ENCODE results near the gene ADGRE1.

Gene ADGRE1

DNA sequence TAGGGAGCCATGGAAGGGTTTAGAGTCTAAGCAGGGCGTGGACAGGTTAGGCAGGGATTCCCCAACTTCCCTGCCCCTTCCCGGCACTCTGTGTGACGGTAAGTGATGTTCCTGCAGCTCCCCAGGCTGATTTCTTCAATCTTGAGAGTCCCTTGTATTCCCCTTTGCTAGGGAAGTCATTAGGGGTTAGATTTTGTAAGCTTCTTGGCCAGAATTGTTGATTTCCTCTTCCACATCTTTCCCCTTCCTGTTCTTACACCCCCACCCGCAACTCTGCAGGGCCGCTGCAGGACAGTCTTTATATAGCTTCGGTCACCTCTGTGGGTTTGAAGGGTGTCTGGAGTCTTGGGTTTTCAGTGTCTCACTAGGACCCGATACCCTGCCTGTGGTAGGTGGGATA is 10.6 kb upstream of the ADGRE1 start:
- DNase-seq, result no peak

DNA sequence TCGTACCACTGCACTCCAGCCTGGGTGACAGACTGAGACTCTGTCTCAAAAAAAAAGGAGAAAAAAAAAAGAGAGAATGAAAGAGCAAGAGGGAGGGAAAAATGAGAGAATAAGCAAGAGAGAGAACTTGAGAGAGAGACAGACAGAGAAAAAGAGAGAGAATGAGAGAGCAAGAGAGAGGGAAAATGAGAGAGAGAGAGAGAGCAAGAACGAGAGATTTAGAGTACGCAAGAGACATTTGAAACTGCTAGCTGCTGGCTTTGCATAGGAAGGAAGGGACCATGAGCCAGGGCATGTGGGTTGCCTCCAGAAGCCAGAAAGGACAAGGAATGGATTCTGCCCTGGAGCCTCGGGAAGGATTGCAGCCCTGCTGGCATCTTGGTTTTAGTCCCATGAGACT is 9.6 kb upstream of the ADGRE1 start:
- no peak for DNase-seq

DNA sequence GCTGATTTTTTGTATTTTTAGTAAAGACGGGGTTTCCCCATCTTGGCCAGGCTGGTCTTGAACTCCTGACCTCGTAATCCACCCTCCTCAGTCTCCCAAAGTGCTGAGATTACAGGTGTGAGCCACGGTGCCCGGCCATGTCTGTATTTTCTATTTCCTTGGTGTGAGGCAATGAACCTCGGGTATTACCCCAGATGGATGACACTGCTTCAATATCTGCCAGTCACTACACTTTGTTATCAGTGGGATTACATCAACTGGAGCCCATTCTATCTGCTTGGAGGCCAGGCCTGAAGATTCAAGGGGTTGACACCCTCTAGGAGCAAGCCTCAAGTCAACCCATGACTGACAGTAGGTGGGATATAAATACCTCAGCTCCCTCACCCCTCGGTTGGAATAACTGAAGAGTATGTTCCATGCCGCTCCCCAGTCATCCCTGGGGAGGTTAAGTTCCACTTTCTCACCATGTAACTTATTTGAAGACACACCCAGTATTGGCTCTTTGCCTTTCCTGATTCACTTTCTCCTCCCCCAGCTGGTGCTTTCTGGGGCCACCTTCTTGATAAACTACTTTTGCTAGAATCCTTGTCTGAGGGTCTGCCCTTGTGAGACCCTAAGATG is 992 bp upstream of the ADGRE1 start:
- no peak for DNase-seq

DNA sequence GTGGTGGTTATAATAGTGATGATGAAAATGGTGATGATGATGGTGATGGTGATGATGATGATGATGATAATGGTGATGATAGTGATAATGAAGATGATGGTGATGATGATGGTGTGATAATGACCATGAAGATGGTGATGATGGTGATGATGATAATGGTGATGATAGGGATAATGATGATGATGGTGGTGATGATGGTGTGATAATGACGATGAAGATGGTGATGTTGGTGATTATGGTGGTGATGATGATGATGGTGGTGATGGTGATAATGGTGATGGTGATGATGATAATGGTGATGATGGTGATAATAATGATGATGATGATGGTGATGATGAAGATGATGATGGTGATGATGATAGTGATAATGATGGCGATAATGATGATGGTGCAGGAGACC is 1.6 kb downstream of the ADGRE1 start:
- no peak for DNase-seq

DNA sequence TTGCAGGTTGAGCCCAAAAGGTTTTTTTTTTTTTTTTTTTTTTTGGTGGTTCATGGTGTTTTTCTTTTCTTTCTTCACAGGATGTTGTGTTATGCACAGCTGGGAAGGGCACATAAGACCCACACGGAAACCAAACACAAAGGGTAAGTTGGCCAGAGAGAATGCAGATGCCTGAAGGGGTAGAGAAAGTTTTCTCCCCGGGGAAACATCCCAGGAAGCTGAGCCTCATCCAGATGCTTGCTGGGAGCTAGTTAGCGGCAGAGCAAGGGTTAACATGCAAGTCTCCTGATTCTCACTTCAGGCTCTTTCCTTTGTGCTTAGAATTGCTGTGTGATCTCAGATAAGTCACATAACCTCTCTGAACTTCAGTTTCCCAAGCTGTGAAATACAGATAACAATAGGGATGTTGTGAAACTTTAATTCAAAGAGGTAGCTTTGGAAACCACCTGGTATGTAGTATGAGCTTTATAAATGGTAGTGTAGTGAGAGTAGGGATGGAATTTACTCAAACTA is 3.1 kb downstream of the ADGRE1 start:
- DNase-seq, result peak in 1 of 5 donors; percentile 53

DNA sequence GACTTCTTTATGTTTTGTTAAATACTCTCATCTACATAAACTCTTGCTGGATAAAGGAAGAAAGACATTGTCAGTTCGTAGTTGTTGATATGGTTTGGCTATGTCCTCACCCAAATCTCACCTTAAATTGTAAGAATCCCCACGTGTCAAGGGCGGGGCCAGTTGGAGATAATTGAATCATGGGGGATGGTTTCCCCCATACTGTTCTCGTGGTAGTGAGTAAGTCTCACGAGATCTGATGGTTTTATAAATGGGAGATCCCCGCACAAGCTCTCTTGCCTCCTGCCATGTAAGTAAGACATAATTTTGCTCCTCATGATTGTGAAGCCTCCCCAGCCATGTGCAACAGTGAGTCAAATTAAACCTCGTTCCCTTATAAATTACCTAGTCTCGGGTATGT is 3.6 kb downstream of the ADGRE1 start:
- DNase-seq, result peak in 2 of 5 donors; percentile 12 to 49

DNA sequence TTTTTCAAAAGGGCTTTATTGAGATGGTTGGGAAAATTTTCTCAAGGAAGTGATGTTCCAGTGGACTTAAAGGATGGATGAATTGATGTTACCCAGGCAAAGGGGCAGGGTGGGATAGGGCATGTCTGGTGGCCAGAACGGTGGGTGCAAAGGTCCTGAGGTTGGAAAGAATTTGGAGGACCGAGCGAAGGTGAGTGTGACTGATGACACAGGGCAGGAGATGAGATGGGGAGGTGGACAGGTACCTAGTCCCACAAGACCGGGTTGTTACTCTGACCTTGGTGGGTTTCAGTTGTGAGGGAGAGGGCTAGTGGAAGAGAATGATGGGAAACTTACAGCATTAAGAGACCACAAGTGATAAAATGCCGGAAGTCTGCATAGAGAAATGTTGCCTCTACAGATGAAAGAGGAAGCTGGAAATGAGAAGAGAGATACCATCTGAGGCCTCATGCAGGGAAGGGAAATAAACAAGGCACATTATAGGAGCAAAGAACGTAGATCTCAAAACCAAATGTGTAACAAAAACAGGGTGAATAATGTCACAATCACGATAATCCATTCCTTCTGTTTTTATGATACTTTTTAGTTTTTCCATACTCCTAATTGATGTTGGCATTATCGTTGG is 4.5 kb downstream of the ADGRE1 start:
- DNase-seq, result peak in 1 of 5 donors; percentile 41

DNA sequence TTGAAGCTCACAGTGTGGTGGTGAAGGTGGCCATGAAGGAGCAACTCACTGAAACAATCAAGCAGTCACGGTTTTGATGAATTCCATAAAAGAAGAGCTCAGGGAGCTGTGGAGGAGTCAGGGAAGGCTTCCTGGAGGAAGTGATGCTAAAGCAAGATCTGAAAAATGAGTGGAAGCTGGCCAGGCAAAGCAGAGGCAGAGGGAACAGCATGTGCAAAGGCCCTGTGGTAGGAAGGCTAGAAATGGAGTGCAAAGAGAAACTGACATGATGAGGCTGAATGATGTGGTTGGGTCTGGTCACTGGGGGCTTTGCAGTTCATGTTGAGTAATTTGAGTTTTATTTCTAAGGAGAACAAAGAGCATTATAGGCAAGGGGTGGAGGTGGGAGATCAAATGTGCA is 6.9 kb downstream of the ADGRE1 start:
- no peak for DNase-seq

DNA sequence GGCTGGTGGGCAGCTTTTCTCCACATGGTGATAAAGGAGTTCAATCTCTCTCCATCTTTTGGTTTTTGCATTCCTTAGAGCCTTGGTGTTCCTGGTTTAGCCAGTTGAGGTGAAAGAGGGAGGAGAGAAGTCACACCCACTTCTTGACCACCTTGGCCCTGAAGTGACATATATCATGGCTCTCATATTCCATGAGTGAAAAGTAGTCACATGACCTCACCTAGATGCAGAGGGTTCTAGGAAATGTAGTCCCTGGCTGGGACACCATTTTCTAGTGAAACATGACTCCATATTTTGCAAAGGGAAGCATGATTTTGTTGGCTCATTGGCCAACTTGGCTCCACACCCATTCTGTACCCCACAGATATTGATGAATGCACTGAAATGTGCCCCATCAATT is 16.1 kb downstream of the ADGRE1 start:
- DNase-seq, result no peak

DNA sequence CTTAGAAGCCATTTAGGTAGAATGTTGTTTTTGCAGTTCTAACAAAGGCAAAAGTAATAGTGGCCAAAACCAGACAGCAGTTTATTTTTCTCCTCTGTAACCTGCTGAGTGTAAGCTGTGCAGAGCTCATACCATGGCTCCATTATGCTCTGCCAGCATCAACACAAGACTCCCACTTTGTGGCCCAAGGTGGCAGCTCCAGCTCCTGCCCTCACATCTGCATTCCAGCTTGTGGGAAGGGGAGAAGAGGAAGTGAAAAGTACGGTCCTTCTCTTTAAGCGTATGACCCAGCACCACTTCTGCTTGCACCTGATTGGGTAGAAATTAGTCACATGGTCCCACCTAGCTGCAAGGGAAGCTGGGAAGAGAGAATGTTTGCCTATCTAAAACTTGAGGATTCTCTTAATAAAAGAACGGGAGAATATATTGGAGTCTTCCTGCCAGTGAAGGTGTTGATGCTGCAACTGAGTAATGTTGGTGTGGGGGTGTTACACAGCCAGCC is 19.2 kb downstream of the ADGRE1 start:
- DNase-seq, result no peak

DNA sequence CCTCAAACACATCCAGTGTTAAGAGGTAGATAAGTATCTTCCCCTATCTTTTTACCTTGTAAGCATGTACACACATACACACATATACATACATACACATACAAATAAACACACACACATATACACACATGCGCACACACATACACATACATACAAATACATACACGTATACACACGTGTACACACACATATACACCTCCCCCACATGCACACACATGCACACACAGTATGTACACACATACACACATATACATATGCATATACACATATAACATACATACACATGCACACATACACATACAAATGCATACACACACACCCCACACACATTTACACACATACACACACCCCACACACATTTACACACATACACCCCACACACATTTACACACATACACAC is 24.1 kb downstream of the ADGRE1 start:
- no peak for DNase-seq

DNA sequence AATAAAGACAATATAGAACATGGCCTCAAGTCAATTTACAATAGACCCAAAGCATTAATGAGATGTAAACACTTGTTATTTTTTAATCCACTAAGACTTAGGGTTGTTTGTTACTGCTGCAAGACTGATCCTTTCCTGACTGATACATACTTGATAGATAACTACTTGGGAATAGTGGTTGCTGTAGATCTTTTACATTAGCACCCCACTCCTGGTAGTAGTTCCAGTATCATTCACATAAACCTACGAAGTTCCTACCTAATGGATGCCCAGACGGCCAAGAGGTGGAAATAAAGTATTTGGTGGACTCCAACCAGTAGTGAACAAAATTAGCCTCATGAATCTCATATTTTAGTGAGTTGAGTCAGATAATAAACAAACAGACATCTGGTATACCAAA is 26.9 kb downstream of the ADGRE1 start:
- DNase-seq, result no peak

DNA sequence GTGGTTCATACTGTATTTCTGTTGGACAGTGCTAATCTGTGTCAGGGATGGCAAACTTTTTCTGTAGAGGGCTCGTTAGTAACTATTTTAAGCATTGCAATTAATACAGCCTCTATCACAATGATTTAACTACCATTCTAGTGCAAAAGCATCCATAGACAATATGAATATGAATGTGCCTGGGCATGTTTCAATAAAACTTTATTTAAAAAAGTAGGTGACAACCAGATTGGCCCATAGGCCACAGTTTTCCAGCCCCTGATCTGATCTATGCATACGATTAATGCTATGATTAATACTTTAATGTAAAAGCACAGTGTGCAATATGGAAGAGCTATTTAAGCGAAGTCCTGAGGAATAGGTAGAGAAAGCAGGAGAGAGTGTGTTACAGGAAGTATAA is 29.6 kb downstream of the ADGRE1 start:
- no peak for DNase-seq

DNA sequence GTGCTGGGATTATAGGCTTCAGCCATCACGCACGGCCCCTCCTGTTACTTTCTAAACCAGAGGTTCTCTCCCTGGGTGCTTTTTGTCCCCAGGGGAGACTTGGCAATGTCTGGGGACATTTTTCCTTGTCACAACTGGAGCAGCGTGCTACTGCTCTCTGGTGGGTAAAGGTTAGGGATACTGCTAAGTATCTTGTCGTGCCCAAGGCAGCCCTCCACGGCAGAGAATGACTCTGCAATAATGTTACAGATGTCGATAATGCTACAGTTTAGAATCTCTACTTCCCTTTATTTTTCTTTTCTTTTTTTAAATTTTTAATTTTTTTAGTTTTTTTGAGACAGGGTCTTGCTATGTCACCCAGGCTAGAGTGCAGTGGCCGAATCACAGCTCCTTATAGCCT is 38.0 kb downstream of the ADGRE1 start:
- no peak for DNase-seq

DNA sequence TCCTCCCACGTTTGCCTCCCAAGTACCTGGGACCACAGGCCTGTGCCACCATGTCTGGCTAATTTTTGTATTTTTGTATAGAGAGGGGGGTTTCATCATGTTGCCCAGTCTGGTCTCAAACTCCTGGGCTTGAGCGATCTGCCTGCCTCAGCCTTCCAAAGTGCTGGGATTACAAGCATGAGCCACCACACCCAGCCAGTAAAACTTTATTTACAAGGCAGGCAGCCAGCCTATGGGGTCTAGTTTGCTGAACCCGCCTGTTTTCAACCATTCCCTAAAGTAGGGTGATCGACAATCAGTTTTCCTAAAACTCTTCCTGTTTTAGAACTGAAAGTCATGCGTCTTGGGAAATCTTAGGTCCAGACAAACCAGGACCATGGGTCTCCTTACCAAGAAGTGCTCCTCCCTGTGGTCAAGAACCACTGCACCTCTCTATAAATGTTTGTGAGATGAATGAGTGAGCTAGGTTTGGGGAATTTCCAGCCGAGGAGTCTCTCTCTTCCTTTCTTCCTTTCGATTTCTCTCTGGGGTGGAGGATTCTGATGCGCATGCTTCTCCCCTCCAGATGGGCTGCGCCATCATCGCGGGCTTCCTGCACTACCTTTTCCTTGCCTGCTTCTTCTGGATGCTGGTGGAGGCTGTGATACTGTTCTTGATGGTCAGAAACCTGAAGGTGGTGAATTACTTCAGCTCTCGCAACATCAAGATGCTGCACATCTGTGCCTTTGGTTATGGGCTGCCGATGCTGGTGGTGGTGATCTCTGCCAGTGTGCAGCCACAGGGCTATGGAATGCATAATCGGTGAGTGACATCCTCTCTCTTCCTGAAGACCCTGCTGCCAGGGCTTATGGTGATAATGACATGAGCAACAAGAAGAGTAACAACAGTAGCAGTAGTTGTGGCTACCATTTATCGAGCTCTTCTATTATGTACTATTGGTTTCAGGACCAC is 38.7 kb downstream of the ADGRE1 start:
- DNase-seq, result peak in 2 of 5 donors; percentile 11 to 36

DNA sequence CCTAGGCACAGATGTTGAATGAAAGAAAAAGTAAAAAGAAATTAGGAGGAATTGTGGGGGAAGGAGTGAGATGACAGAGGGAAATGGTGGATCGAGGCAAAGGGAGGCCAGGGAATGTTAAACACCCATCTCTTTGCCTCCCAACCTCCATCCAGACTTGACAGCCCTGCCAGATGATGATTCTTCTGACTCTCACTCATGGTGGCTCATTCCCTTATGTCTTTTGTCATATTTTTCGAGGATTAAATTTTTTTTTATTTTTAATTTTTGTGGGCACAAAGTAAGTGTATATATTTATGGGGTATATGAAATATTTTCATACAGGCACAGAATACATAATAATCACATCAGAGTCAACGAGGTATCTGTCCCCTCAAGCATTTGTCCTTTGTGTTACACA is 42.8 kb downstream of the ADGRE1 start:
- no peak for DNase-seq

DNA sequence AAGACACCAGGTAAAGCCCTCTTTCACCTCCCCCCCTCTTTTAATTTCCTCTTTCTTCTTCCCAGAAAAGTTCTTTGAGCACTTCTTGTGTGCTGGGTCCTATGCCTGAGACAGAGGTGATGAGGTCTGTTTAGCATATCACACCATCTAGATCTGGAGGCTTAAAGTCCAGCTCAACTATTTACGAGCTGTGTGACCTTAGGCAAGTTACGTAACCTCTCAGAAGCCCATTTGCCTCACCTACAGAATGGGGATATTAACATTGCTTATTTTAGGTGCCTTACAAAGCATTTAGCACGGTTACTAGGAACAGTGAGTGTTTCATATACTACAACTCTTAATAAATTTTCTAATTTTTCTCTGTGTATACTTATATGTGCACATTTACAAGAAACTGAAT is 47.7 kb downstream of the ADGRE1 start:
- DNase-seq, result no peak

DNA sequence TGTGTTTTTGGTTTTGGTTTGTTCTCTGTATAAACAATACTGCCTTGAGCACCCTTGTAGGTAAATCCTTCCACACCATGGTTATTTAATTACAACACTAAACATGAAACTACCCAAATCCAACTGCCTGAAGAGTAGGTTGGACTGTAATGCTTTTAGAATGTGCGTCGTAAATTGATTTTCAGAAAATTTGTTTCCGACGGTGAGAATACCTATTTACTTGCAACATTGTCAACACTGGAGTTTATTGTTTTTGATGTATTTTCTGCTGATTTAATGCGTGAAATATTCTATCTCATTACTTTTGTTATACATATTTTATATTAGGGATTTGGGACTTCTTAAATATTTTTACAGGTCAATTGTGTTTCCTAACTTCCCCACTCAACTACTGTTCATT is 48.2 kb downstream of the ADGRE1 start:
- DNase-seq, result no peak

DNA sequence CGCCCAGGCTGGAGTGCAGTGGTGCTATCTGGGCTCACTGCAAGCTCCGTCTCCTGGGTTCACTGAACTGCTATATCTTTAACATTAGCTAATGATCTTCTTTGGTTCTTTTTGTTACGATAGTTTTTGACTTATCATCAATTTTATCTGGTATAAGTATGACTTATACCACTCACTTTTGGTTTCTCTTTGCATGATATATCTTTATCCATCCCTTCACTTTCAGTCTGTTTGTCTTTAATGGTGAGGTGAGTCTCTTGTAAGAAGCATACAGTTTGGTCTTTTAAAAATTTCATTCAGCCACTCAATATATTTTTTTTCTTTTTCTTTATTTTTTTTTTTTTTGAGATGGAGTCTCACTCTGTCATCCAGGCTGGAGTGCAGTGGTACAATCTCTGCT is 58.4 kb downstream of the ADGRE1 start:
- DNase-seq, result peak in 1 of 5 donors; percentile 40

DNA sequence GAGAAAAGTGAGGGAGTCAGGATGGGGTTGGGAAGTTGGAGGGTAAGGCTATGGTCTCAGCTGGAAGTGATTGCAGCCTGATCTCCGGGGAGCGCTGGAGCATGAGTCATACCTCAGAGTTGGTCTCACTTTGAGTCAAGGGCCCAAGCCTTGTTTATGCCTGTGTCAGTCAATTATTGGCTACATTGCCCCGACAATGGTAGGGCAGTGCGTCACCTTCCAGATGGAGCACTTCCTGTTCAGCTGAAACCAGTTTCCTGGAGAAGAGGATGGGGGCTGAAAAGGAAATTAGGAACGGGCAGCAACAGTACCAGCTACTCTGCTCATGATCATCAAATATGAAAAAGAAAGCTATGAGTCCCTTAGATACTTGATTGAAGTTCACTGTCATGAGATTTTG is 60.4 kb downstream of the ADGRE1 start:
- peak in 1 of 5 donors; percentile 82 for DNase-seq

DNA sequence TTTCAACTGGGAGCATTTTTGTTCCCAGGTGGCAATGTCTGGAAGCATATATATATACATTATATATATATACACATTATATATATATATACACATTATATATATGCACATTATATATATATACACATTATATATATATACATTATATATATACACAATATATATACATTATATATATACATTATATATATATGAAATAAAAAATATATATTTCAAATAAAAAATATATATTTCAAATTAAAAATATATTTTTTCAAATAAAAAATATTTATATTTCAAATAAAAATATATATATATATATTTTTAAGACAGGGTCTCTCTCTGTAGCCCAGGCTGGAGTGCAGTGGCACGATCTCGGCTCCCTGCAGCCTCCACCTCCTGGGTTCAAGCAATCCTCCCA is 61.5 kb downstream of the ADGRE1 start:
- no peak for DNase-seq

DNA sequence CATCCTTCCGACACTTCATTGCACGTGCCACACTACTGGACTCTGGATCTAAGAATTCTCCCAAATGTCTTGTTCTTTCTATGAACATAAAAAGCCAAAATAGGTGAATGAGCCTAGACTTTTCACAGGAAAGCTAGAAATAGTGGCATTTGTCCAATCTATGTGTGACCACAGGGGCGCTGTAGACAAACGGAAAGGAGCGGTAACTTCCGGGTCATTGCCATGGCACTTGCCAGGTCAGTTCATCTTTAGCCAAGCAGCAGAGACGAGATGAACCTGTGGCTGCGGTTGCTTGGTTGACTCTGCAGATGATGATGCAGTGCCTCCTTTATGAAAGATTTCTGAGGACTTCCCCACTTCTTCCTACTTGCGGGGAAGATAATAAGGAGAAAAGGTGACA is 65.6 kb downstream of the ADGRE1 start:
- no peak for DNase-seq

DNA sequence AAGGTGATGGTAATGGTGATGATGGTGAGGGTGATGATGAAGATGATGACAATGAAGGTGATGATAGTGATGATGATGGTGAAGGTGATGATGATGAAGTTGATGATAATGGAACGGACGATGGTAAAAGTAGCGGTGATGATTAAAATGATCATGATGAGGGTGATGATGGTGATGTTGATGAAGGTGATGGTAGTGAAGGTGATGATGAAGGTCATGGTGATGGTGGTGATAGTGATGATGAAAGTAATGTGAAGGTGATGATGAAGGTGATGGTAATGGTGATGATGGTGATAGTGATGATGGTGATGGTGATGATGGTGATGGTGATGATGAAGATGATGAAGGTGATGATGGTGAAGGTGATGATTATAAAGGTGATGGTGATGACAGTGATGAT is 67.7 kb downstream of the ADGRE1 start:
- DNase-seq, result no peak

Data from T-helper 1 cell (primary cell).